H9 (cell line): Measurements from ENCODE around the gene CAMK2G. TPM values are rescaled to one million over a fixed set of nuclear protein-coding genes. Genes with fewer than 3 reads are reported as not detected.

Source experiments
- DNase-seq: peaks from one replicate; pipeline ENCODE4 v3.0.0-alpha.2; 2017
- H2AFZ ChIP-seq: one replicate; pipeline ENCODE4 v1.6.1; 2013; ENCODE audit warnings: mild to moderate bottlenecking, low read length, control low read depth, moderate library complexity
- H2AK5ac ChIP-seq: 2 replicates; pipeline ENCODE4 v1.6.1; 2013; ENCODE audit warnings: low read length, control low read depth, mixed read lengths; ENCODE audit not compliant: insufficient read length
- H2BK120ac ChIP-seq: one replicate; pipeline ENCODE4 v1.6.1; 2013; ENCODE audit warnings: low read depth, mild to moderate bottlenecking, low read length, control low read depth, inconsistent platforms; ENCODE audit not compliant: poor library complexity, severe bottlenecking
- H2BK12ac ChIP-seq: 2 replicates; pipeline ENCODE4 v1.6.1; 2013; ENCODE audit warnings: low read length, control low read depth, mixed read lengths, low read depth; ENCODE audit not compliant: insufficient read length
- H2BK15ac ChIP-seq: 2 replicates; pipeline ENCODE4 v1.6.1; 2013; ENCODE audit warnings: low read depth, low read length, control low read depth
- H2BK20ac ChIP-seq: one replicate; pipeline ENCODE4 v1.6.1; 2013; ENCODE audit warnings: low read depth, mild to moderate bottlenecking, low read length, control low read depth, inconsistent platforms; ENCODE audit not compliant: poor library complexity, severe bottlenecking
- H2BK5ac ChIP-seq: 2 replicates; pipeline ENCODE4 v1.6.1; 2013; ENCODE audit warnings: low read length, control low read depth, mixed read lengths; ENCODE audit not compliant: insufficient read length
- H3K14ac ChIP-seq: 2 replicates; pipeline ENCODE4 v1.6.1; 2013; ENCODE audit warnings: low read length, control low read depth; ENCODE audit not compliant: insufficient read depth
- H3K18ac ChIP-seq: 2 replicates; pipeline ENCODE4 v1.6.1; 2013; ENCODE audit warnings: low read depth, mild to moderate bottlenecking, mixed read lengths, low read length, control low read depth; ENCODE audit not compliant: insufficient read length
- H3K23ac ChIP-seq: 2 replicates; pipeline ENCODE4 v1.6.1; 2013; ENCODE audit warnings: low read length, control low read depth, mixed read lengths, low read depth; ENCODE audit not compliant: insufficient read length
- H3K23me2 ChIP-seq: 2 replicates; pipeline ENCODE4 v1.6.1; 2013; ENCODE audit warnings: low read depth, mild to moderate bottlenecking, mixed read lengths, low read length, control low read depth; ENCODE audit not compliant: insufficient read length, poor library complexity, severe bottlenecking
- H3K27ac ChIP-seq: 2 replicates; pipeline ENCODE4 v1.5.1; 2013; ENCODE audit warnings: low read length, control low read depth, mixed read lengths, low read depth; ENCODE audit not compliant: insufficient read length
- H3K27me3 ChIP-seq: 2 replicates; pipeline ENCODE4 v1.6.1; 2013; ENCODE audit warnings: low read length, control low read depth, inconsistent platforms; ENCODE audit not compliant: insufficient read depth
- H3K4ac ChIP-seq: 2 replicates; pipeline ENCODE4 v1.6.1; 2013; ENCODE audit warnings: low read depth, mild to moderate bottlenecking, control low read depth, inconsistent platforms, low read length, moderate library complexity
- H3K4me1 ChIP-seq: 2 replicates; pipeline ENCODE4 v1.6.1; 2013; ENCODE audit warnings: low read length, control low read depth, inconsistent platforms; ENCODE audit not compliant: insufficient read depth
- H3K4me2 ChIP-seq: 2 replicates; pipeline ENCODE4 v1.6.1; 2013; ENCODE audit warnings: low read length, control low read depth, mixed read lengths; ENCODE audit not compliant: insufficient read length, insufficient read depth
- H3K56ac ChIP-seq: 2 replicates; pipeline ENCODE4 v1.6.1; 2013; ENCODE audit warnings: low read depth, mild to moderate bottlenecking, mixed read lengths, low read length, control low read depth; ENCODE audit not compliant: insufficient read length
- H3K79me1 ChIP-seq: 2 replicates; pipeline ENCODE4 v1.6.1; 2013; ENCODE audit warnings: low read depth, mild to moderate bottlenecking, moderate library complexity, low read length, control low read depth, inconsistent platforms; ENCODE audit not compliant: insufficient read depth, poor library complexity, severe bottlenecking
- H3K79me2 ChIP-seq: 2 replicates; pipeline ENCODE4 v1.6.1; 2013; ENCODE audit warnings: low read length, control low read depth, inconsistent platforms; ENCODE audit not compliant: insufficient read depth
- H3K9ac ChIP-seq: 2 replicates; pipeline ENCODE4 v1.6.1; 2013; ENCODE audit warnings: low read length, control low read depth, mixed read lengths; ENCODE audit not compliant: insufficient read length; ENCODE audit errors: extremely low read depth
- H3K9me3 ChIP-seq: one replicate; pipeline ENCODE4 v1.6.1; 2013; ENCODE audit warnings: low read depth, low read length, inconsistent platforms; ENCODE audit not compliant: control insufficient read depth
- H3T11ph ChIP-seq: one replicate; pipeline ENCODE4 v1.6.1; 2013; ENCODE audit warnings: mild to moderate bottlenecking, low read length, control low read depth, inconsistent platforms
- H4K20me1 ChIP-seq: one replicate; pipeline ENCODE4 v1.6.1; 2013; ENCODE audit not compliant: control insufficient read depth, insufficient read length, insufficient read depth
- H4K5ac ChIP-seq: 2 replicates; pipeline ENCODE4 v1.6.1; 2013; ENCODE audit warnings: low read depth, mild to moderate bottlenecking, mixed read lengths, low read length, control low read depth; ENCODE audit not compliant: insufficient read length
- H4K8ac ChIP-seq: replicated peaks from 2 replicates; pipeline ENCODE4 v1.6.1; 2013; ENCODE audit warnings: low read length, control low read depth, mixed read lengths, low read depth; ENCODE audit not compliant: insufficient read length
- H4K91ac ChIP-seq: 2 replicates; pipeline ENCODE4 v1.6.1; 2013; ENCODE audit warnings: low read depth, mild to moderate bottlenecking, moderate library complexity, mixed read lengths, low read length, control low read depth; ENCODE audit not compliant: insufficient read length
- H3K27ac Mint-ChIP-seq, 3 experiments: 2 replicates in 2 of 3; 3 replicates in 1 of 3; pipeline ENCODE4 v1.8.0; 2020 to 2021; ENCODE audit warnings: mixed read lengths in 3 of 3, mild to moderate bottlenecking in 1 of 3, moderate library complexity in 1 of 3
- H3K27me3 Mint-ChIP-seq: 2 replicates; pipeline ENCODE4 v1.8.0; 2021; ENCODE audit warnings: low read depth, mild to moderate bottlenecking, moderate library complexity, mixed read lengths
- H3K36me3 Mint-ChIP-seq, 3 experiments: 2 replicates in 2 of 3; 3 replicates in 1 of 3; pipeline ENCODE4 v1.8.0; 2020 to 2021; ENCODE audit warnings: low read depth in 3 of 3, mixed read lengths in 3 of 3; ENCODE audit not compliant: insufficient read depth in 1 of 3
- H3K4me1 Mint-ChIP-seq, 2 experiments: 2 replicates each; pipeline ENCODE4 v1.8.0; 2020; ENCODE audit warnings: mixed read lengths in 2 of 2
- H3K4me3 Mint-ChIP-seq, 2 experiments: 2 replicates in 1 of 2; 3 replicates in 1 of 2; pipeline ENCODE4 v1.8.0; 2020 to 2021; ENCODE audit warnings: mild to moderate bottlenecking in 2 of 2, mixed read lengths in 2 of 2, moderate library complexity in 1 of 2
- H3K9me3 Mint-ChIP-seq, 2 experiments: 2 replicates in 1 of 2; 3 replicates in 1 of 2; pipeline ENCODE4 v1.8.0; 2020; ENCODE audit warnings: mild to moderate bottlenecking in 2 of 2, mixed read lengths in 2 of 2, moderate library complexity in 1 of 2
- CTCF ChIP-seq: fragments of 200-600 bp; sonication (generic); conservative IDR thresholded peaks from 3 replicates; pipeline ENCODE4 v1.8.0; 2021; ENCODE audit warnings: antibody characterized with exemption, mild to moderate bottlenecking
- WGBS: extraction: QIAGEN DNeasy Blood & Tissue Kit; methylation state at CpG from one replicate; pipeline ENCODE4 v1.1.7; 2013; ENCODE audit warnings: missing lambda C conversion rate, low lambda C conversion rate, mixed read lengths; ENCODE audit not compliant: insufficient read length; ENCODE audit errors: extremely low coverage; 5-methylcytosine and 5-hydroxymethylcytosine counted together
- total RNA-seq: library from RNA; stranded (reverse); gene quantifications from 2 replicates; pipeline ENCODE4 v1.2.1, GENCODE V29; 2021

CAMK2G gene
- total RNA-seq, 1 experiment from 2014 or later = 31.8 TPM

DNA sequence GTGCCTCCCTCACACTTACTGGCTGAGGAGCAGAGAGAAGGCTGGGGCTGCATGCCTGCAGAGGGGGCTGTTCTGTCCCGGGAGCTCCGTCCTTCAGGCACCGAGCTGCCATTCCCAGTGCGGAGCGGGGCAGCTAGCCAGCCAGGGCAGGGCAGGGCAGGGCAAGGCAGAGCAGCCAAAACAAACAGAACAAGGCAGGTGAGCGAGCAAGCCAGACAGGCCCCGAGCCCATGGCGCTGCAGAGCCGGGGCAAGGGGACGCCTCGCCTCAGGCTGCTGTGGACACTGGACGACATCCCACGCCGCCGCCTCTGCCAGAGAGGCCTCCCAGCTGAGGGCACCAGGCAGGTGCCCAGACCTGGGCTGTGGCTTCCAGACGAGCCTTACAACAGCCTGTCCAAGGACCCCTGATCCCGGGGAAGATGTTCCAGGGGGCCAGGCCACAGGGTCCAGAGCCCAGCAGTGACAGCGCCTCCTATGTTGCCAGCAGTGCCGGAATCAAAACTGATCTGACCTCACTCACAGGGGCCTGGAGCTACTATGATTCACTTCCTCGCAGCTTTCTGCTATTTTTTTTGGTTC lies 54.8 kb downstream of the CAMK2G start:
- Histone ChIP-seq H4K5ac (no peak overlapping the region), H2AK5ac (no peak overlapping the region), H4K8ac (no peak overlapping the region), H3T11ph (no peak overlapping the region), H3K9me3 (no peaks in the 10 kb centered on the region), H2BK120ac (no peak overlapping the region), H3K14ac (no peak overlapping the region; the same call in 1 of the 2 replicates), H3K56ac (no peak overlapping the region), H3K18ac (no peak overlapping the region), H2BK5ac (no peak overlapping the region), H2BK12ac (no peak overlapping the region), H3K79me1 (no peaks in the 10 kb centered on the region), H2BK15ac (no peak overlapping the region), H3K4ac (no peak overlapping the region), H4K91ac (no peak overlapping the region), H3K4me1 (no peaks in the 10 kb centered on the region), H2BK20ac (no peak overlapping the region), H3K4me2 (no peak overlapping the region), H3K27me3 (no peaks in the 10 kb centered on the region), H2AFZ (no peak overlapping the region), H3K23ac (no peak overlapping the region), H3K23me2 (no peaks in the 10 kb centered on the region), H3K27ac (no peak overlapping the region), H3K9ac (no peak overlapping the region), H4K20me1 (no peaks in the 10 kb centered on the region), H3K79me2 (no peaks in the 10 kb centered on the region)
- no peaks in the 10 kb centered on the region for H3K27me3 Mint-ChIP-seq
- H3K4me1 Mint-ChIP-seq = 0 out of 4 replicates have a peak, but pooled peaks cover 0 to 3% of the 10 kb centered on the region in 2 experiments
- peak overlapping the region in 1 of 2 experiments; percentile 59; a peak in 1 of 5 replicates for H3K4me3 Mint-ChIP-seq
- DNase-seq = peak; percentile 63
- peaks cover 16 to 59% (median 30%) of the 10 kb centered on the region in 3 experiments; a peak in 6 of 7 replicates for H3K36me3 Mint-ChIP-seq
- H3K27ac Mint-ChIP-seq = peak overlapping the region in 1 of 3 experiments; percentile 80; a peak in 2 of 7 replicates
- H3K9me3 Mint-ChIP-seq = no peaks in the 10 kb centered on the region; a peak in 1 of 5 replicates
- TF ChIP-seq CTCF = peak; percentile 38; the same call in 2 of the 3 replicates
- no CpG with 5 or more reads among the region's 20 CpGs for WGBS
